Fibroblast of skin of right quadriceps (primary cell): ENCODE measurements around the gene SPECC1.
A peak's percentile ranks its signal among the peaks of the same experiment; 100 is the strongest.
"Not testable (repeated sequence)": the region's sequence is repeated elsewhere in the genome, so short reads cannot be mapped to it uniquely, and the experiment has no call there.

Source experiments
- DNase-seq: peaks from one replicate; pipeline ENCODE4 v3.0.0-alpha.2; 2013

SPECC1 gene

GRCh38 chr17:20282526-20283308 is 273.6 kb downstream of the SPECC1 start:
- DNase-seq: no peak

DNA sequence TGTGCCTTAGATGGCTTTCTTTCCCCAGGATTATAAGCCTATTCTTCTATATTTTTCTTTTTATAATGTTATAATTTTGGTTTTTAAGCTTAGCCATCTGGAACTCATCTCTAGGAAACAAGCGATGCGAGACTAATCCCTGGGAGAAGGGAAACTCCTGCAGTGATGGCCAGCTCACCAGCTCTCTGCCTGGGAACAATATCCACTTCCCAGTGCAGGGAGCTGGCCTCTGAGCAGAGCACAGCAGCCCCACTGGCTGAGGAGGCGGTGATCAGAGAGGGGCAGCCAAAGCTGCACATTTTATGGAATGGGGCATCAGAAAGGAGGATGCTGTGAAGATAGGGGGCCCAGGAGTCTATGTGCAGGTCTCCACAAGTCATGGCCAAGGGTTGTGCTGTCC is 274.9 kb downstream of the SPECC1 start:
- no peak for DNase-seq

DNA sequence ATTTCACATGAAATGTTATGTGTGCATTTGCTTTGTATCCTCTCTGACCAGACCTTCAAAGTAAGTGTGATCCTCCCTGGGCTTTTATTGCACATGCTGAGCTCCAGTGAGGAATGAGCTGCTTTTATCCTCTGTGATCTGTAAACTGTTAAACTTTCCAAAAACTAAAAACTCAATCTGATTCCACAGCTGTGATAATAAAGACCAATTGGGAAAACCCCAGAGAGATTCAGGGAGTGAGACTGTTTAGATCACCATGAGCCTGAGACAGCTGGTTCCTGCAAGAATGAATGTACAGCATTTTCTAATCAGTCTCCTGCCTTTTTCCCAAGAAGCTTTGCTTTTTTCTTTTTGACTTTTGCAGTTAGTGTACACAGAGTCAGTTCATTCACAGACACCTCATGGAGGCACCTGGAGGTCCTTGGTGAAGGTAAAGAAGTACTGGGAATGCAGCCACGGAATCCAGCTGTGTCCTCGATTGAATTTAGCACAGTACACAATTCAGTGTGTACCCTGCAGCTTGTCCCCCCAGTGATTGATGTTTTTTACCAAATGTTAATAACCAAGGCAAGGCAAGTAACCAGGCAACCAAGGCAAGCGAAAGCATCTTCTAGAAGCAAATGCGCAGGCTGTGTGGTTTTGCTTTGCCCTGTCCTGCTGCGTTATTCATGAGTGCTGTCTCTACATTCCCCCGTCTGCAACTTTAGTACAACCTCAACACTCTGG is 275.6 kb downstream of the SPECC1 start:
- DNase-seq: no peak

DNA sequence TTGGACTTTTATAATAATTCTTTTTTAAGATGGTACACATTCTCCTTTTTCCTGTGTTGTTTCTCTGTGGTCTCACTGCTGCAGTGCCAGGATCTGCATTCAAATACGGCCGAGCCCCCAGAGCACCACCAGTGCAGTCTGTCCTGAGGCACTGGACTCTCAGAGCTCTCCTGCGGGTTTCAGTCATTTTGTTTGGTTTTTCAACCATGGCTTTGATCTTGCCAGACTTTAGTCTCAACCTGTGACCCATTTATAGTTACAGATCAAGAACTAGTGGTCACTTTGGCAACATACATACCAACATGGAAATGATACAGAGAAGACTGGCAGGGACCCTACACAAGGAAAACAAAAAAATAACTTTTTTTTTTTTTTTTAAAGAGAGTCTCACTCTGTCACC is 280.8 kb downstream of the SPECC1 start:
- DNase-seq: no peak

DNA sequence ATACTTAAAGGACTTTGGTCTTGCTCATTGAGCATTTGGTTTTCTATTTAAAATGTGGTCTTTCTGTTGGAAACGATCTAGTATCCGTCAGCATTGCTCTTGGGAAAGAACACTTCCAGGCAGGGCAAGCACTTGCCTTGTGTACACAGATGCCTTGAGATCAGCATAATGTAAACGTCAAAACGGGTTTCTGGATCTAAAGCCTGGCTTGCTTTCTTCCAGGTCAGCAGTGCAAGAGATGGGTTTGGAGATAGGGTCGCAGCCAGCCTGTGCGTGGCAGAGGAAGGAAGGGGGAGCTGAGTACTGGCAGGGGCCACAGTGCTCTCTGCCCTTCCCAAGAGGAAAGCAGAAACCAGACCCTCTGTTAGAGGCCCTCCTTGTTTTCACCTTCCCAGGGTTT is 282.7 kb downstream of the SPECC1 start:
- DNase-seq: no peak

GRCh38 chr17:20293501-20293900 is 284.3 kb downstream of the SPECC1 start:
- DNase-seq: no peak

- DNase-seq: no peak
These were observed 285.0 kb downstream of the SPECC1 start for GRCh38 chr17:20294120-20294519.

DNA sequence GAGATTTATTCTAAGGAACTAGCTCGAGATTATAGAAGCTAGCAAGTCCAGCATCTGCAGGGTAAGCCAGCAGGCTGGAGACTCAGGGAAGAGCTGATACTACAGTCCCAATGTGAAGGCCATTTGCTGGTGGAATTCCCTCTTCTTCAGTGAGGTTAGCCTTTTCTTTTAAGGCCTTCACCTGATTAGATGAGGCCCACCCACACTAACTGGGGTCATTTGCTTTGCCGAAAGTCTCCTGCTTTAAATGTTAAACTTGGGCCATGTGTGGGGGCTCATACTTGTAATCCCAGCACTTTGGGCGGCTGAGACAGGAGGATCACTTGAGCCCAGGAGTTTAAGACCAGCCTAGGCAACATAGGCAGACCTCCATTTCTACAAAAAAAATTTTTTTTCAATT is 289.9 kb downstream of the SPECC1 start:
- DNase-seq: no peak

- DNase-seq: peak; percentile 88
These were observed 291.3 kb downstream of the SPECC1 start for GRCh38 chr17:20300436-20300934.

DNA sequence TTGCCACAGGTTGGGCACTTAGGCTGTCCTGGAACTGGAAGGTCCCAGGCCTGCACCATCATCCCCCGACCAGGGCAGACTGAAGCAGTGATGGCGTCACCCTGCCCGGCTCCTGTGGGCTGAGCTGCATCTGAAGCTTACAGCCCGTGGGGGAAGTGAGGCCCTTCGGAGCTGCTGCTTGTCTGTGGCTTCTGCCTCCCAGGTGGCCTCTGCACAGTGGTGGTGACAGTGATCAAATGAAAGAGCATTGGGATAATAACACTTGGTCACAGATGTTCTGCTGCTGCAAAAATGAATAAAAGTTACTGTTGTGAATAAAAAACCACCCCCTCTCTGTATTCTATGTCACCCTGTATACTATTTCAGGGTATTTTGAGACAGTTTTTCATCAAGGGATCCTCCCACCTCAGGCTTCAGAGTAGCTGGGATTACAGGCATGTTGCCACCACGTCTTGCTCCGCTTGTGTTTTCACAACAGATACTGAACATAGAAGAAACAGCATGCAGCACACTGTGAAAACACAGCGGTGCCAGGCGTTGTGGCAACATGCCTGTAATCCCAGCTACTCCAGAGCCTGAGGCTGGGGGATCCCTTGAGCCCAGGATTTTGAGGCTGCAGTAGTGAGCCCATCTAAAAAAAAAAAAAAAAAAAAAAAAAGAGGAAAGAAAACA is 293.2 kb downstream of the SPECC1 start:
- peak; percentile 48 for DNase-seq

DNA sequence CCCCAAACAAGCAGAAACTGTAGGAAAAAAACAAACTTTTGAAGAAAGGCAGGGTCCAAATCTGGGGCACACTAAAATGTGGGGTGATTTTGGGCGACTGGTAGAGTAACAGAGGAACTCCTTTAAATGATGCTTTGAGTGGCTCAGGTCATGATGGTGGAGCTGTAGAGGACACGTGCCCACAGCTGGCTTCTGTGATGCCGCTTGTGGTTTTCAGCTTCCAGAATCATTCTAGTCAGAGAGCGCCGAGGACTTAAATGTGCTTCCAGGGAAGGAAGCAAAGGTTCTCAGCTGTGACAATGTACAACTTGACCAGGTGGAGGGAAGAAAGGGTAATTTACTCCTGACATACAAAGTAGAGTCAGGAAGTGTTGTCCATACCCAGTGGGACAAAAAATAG is 295.8 kb downstream of the SPECC1 start:
- no peak for DNase-seq

DNA sequence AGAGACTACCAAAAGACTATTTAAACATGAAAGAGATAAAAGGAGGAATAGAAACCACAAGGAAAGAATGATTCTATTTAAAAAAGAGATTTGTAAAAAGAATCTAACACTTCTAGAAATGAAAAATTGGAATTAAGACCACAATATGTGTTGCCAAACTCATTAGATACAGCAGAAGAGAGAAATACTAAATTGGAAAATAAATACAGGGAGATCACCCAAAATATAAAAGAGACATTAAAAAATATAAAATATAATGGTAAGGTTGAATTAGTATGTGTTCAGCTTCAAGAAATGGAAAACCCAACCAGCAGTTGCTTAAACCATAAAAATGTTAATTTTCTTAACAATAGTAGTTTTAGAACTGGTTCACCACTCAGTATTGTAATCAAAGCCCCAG is 297.8 kb downstream of the SPECC1 start:
- no peak for DNase-seq

GRCh38 chr17:20307326-20307910 is 298.3 kb downstream of the SPECC1 start:
- DNase-seq: no peak

- no peak for DNase-seq
These were observed 301.3 kb downstream of the SPECC1 start for GRCh38 chr17:20310481-20310880.

GRCh38 chr17:20313306-20313705 is 304.1 kb downstream of the SPECC1 start:
- no peak for DNase-seq

DNA sequence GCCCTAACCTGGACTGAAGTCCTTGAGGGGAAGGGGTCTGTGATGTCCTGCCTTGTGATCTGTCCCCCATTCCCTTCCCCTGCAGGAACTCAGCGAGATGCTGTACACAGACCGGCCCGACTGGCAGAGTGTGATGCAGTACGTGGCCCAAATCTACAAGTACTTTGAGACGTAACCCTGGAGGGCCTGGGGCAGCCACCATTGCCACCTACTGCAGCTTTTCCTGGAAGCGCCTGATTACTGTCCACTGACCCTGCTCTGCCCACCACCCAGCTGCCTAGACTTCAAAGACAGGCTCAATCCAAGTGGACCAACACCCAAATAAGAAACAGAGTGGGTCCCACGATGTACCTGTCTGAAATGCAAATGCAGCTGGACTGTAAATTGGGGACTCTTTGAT is 304.7 kb downstream of the SPECC1 start:
- DNase-seq: no peak

DNA sequence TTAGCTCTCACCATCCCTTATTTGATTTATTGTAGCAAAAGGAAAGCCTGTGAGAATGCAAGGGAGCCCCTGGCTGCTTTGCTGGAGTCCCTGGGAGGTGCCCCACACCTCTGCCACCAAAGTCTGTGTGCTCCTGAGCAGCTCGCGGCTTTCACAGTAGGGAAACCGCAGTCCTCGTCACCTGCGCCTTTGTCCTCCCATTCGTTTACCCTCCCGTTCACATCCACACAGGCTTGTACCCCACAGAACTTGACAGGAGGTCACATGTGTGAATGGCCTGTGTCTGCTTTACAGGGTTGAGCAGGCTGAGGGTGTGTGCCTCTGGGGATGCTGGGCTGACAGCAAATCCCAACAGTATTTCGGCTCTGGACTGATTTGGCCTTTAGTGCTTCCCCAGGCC is 305.7 kb downstream of the SPECC1 start:
- DNase-seq: no peak

- no peak for DNase-seq
These were observed 306.2 kb downstream of the SPECC1 start for GRCh38 chr17:20315311-20315710.

- DNase-seq: no peak
These were observed 306.7 kb downstream of the SPECC1 start for GRCh38 chr17:20315821-20316220.

- DNase-seq: peak; percentile 41
These were observed 311.5 kb downstream of the SPECC1 start for GRCh38 chr17:20320535-20321229.

DNA sequence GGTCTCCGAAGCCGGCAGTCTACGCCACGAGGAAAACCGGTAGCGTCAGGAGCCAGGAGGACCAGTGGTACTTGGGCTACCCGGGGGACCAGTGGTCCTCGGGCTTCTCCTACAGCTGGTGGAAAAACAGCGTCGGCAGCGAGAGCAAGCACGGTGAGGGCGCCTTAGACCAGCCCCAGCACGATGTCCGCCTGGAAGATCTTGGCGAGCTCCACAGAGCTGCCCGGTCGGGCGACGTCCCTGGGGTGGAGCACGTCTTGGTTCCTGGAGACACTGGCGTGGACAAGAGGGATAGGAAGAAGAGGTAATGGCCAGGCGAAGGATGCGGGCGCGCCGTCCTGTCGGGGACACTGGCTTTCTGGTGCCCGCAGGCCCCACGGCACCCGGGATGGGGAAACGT is 312.2 kb downstream of the SPECC1 start:
- not testable (repeated sequence) for DNase-seq

DNA sequence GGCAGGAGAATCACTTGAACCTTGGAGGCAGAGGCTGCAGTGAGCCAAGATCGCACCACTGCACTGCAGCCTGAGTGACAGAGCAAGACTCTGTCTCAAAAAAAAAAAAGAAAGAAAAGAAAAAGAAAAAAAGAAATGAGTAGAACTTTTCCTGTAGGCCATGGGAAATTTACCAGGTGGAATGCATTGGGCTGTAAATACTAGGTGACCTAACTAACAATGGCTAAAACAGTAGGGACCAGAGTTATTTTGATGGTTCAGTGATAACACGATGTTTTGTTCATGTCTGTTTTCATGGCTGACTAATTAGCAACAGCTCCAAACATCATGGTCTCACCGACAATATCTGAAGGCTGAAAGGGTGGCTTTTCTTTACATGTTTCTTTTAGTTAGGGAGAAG is 318.6 kb downstream of the SPECC1 start:
- DNase-seq: not testable (repeated sequence)

GRCh38 chr17:20351405-20351804 is 342.2 kb downstream of the SPECC1 start:
- not testable (repeated sequence) for DNase-seq
